Nephron (organoid): ENCODE measurements around the gene FOXP3.

Source experiments
- H3K27ac Mint-ChIP-seq, 3 experiments: 2 replicates each; pipeline ENCODE4 v1.8.0; 2020; ENCODE audit warnings: mixed read lengths in 3 of 3, mild to moderate bottlenecking in 2 of 3, moderate library complexity in 1 of 3
- H3K27me3 Mint-ChIP-seq: 2 replicates; pipeline ENCODE4 v1.8.0; 2021; ENCODE audit warnings: low read depth, mild to moderate bottlenecking, moderate library complexity, mixed read lengths
- H3K36me3 Mint-ChIP-seq: 2 replicates; pipeline ENCODE4 v1.8.0; 2020; ENCODE audit warnings: low read depth, mixed read lengths
- H3K4me1 Mint-ChIP-seq: 2 replicates; pipeline ENCODE4 v1.8.0; 2020; ENCODE audit warnings: mixed read lengths
- H3K4me3 Mint-ChIP-seq, 3 experiments: 2 replicates each; pipeline ENCODE4 v1.8.0; 2020; ENCODE audit warnings: mild to moderate bottlenecking in 3 of 3, mixed read lengths in 3 of 3, moderate library complexity in 2 of 3
- H3K9me3 Mint-ChIP-seq: 2 replicates; pipeline ENCODE4 v1.8.0; 2020; ENCODE audit warnings: mixed read lengths
- CTCF ChIP-seq, 3 experiments: fragments of 200-600 bp; sonication (generic); IDR thresholded peaks; one replicate each; pipeline ENCODE4 v1.5.0; 2021; ENCODE audit warnings: antibody characterized with exemption in 3 of 3; ENCODE audit not compliant: unreplicated experiment in 3 of 3

Gene FOXP3

DNA sequence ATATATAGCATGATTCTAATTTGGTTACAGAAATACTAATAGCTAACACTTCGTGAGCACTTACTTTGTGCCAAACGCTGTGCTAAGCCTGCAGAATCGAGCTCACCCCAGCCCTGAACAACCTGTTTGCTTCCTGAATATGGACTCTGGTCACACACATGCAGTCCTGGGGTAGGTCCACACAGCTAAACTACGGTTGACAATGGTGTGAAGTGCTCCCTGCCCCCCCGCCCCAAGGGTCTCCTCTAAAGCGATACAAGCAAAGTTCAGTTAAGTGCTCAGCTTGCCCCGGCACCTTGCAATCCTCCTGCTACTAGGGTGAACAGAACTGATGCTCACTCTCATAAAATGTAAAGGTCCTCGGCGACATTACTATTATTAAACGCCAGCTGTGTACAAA lies 879 bp downstream of the FOXP3 start:
- peaks cover 3% of the 10 kb centered on the region for H3K36me3 Mint-ChIP-seq
- no peaks in the 10 kb centered on the region for H3K27me3 Mint-ChIP-seq
- no peak for TF ChIP-seq CTCF (IDR thresholded peaks at IDR 0.05; ENCODE audit: unreplicated experiment in 3 of 3)
- peaks cover 5% of the 10 kb centered on the region for H3K4me1 Mint-ChIP-seq
- H3K9me3 Mint-ChIP-seq: peaks cover 31% of the 10 kb centered on the region
- H3K27ac Mint-ChIP-seq: no peak overlapping the region
- H3K4me3 Mint-ChIP-seq: no peak overlapping the region

- Mint-ChIP-seq H3K27ac (no peak overlapping the region), H3K9me3 (peaks cover 31% of the 10 kb centered on the region), H3K4me1 (peaks cover 4% of the 10 kb centered on the region), H3K4me3 (no peak overlapping the region), H3K36me3 (no peaks in the 10 kb centered on the region), H3K27me3 (no peaks in the 10 kb centered on the region)
- TF ChIP-seq CTCF (IDR thresholded peaks at IDR 0.05; ENCODE audit: unreplicated experiment in 3 of 3): no peak
These were observed 1.9 kb downstream of the FOXP3 start for GRCh38 chrX:49262603-49263002.

- Mint-ChIP-seq H3K4me1 (no peaks in the 10 kb centered on the region), H3K9me3 (peaks cover 31% of the 10 kb centered on the region), H3K27me3 (no peaks in the 10 kb centered on the region), H3K36me3 (no peaks in the 10 kb centered on the region), H3K4me3 (no peak overlapping the region), H3K27ac (no peak overlapping the region)
- TF ChIP-seq CTCF (IDR thresholded peaks at IDR 0.05; ENCODE audit: unreplicated experiment in 3 of 3): no peak
These were observed 4.1 kb downstream of the FOXP3 start for GRCh38 chrX:49260221-49260985.

GRCh38 chrX:49258749-49259124 lies 5.8 kb downstream of the FOXP3 start:
- Mint-ChIP-seq H3K9me3 (peaks cover 23% of the 10 kb centered on the region), H3K36me3 (no peaks in the 10 kb centered on the region)

DNA sequence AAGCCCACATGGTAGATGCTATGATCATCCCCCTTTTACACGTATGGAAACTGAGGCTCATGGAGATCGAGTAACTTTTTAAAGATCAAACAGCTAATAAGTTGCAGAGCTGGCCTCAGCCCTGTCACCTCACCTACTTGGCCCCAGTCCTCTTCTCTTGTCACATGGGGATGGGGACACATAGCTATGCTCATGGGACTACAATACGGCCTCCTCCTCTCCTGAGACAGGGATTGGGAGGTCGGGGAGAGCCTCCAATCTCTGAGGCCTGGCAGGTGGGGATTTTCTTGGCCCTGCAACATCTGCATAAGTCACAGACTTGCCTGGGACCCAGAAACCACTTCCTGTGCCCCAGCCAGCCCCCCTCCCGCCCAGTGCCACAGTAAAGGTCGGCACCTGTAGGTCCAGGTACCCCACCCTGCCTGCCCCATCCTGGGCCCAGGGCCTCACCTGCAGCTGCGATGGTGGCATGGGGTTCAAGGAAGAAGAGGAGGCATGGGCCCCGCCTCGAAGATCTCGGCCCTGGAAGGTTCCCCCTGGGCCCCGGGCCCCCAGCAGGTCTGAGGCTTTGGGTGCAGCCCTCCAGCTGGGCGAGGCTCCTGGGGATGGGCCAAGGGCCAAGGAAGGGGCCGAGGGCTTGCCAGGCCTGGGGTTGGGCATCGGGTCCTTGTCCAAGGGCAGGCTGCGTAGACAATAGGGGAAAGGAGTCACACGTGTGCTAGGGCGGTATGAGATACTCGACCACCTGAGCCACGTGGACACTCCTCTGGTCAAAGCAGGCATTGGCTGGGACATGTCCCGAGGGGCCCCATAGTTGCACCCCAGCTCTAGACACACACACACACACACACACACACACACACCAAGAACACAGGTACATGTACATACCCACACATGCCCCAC lies 6.4 kb downstream of the FOXP3 start:
- no peaks in the 10 kb centered on the region for H3K4me1 Mint-ChIP-seq
- no peaks in the 10 kb centered on the region for H3K27me3 Mint-ChIP-seq
- no peak overlapping the region for H3K27ac Mint-ChIP-seq
- H3K9me3 Mint-ChIP-seq: peaks cover 25% of the 10 kb centered on the region
- no peak for TF ChIP-seq CTCF (IDR thresholded peaks at IDR 0.05; ENCODE audit: unreplicated experiment in 3 of 3)
- H3K4me3 Mint-ChIP-seq: no peak overlapping the region
- H3K36me3 Mint-ChIP-seq: no peaks in the 10 kb centered on the region

More at GRCh38 chrX:49258749-49259124, 5.8 kb downstream of the FOXP3 start:
- TF ChIP-seq CTCF (IDR thresholded peaks at IDR 0.05; ENCODE audit: unreplicated experiment in 3 of 3): no peak
- Mint-ChIP-seq H3K27ac (no peak overlapping the region), H3K27me3 (no peaks in the 10 kb centered on the region), H3K4me3 (no peak overlapping the region), H3K4me1 (no peaks in the 10 kb centered on the region)
